PFSK-1 (cell line): ENCODE data around the gene NUB1.

Experiments
- POLR2AphosphoS5 ChIP-seq: IDR thresholded peaks from 2 replicates; pipeline ENCODE4 v1.6.1; 2012; ENCODE audit warnings: low read depth, mild to moderate bottlenecking, control low read depth, low read length, moderate library complexity
- SIN3A ChIP-seq: IDR thresholded peaks from 2 replicates; pipeline ENCODE4 v1.6.1; 2012; ENCODE audit warnings: mild to moderate bottlenecking, low read length, moderate library complexity, borderline replicate concordance; ENCODE audit not compliant: insufficient read depth
- TAF1 ChIP-seq: IDR thresholded peaks from 2 replicates; pipeline ENCODE4 v1.6.1; 2012; ENCODE audit warnings: low read length, control low read depth, borderline replicate concordance; ENCODE audit not compliant: insufficient read depth

- TF ChIP-seq POLR2AphosphoS5 = 0 out of 2 replicates have a peak, but pooled peaks have one; percentile 53
- TF ChIP-seq TAF1 = no peak
- no peak for TF ChIP-seq SIN3A
Measured at GRCh38 chr7:151341357-151342101, at the start of gene NUB1.
